Loucy (cell line): ENCODE results near the gene DKK3.

ENCODE experiments used
- H2AFZ ChIP-seq: fragments of 200-600 bp; sonication (generic); 2 replicates; pipeline ENCODE4 v1.6.0; 2016; ENCODE audit warnings: antibody characterized with exemption, mild to moderate bottlenecking, low read length, moderate library complexity
- H3F3A ChIP-seq: fragments of 200-600 bp; 2 replicates; pipeline ENCODE4 v1.6.0; 2016; ENCODE audit warnings: antibody characterized with exemption, low read depth, mild to moderate bottlenecking
- H3K27me3 ChIP-seq: fragments of 200-600 bp; sonication (generic); 2 replicates; pipeline ENCODE4 v1.6.1; 2014; ENCODE audit warnings: low read length, mild to moderate bottlenecking; ENCODE audit not compliant: insufficient read depth, poor library complexity, severe bottlenecking
- H3K36me3 ChIP-seq: fragments of 200-600 bp; sonication (generic); 2 replicates; pipeline ENCODE4 v1.6.1; 2016; ENCODE audit warnings: low read length; ENCODE audit not compliant: insufficient read depth
- H3K4me1 ChIP-seq: fragments of 200-600 bp; sonication (generic); 2 replicates; pipeline ENCODE4 v1.5.1; 2014; ENCODE audit warnings: low read length, mild to moderate bottlenecking; ENCODE audit not compliant: insufficient read depth, poor library complexity, severe bottlenecking
- H3K4me2 ChIP-seq: fragments of 200-600 bp; sonication (generic); 2 replicates; pipeline ENCODE4 v1.6.0; 2014; ENCODE audit warnings: antibody characterized with exemption, low read length, low read depth, mild to moderate bottlenecking; ENCODE audit not compliant: poor library complexity, severe bottlenecking
- H3K4me3 ChIP-seq: fragments of 200-600 bp; sonication (generic); 2 replicates; pipeline ENCODE4 v1.5.1; 2014; ENCODE audit warnings: low read length, mild to moderate bottlenecking, mixed read lengths; ENCODE audit not compliant: poor library complexity, severe bottlenecking
- H3K79me2 ChIP-seq: fragments of 200-600 bp; sonication (generic); 2 replicates; pipeline ENCODE4 v1.6.1; 2014; ENCODE audit warnings: low read length; ENCODE audit not compliant: insufficient read depth
- H3K9ac ChIP-seq: fragments of 200-600 bp; sonication (generic); 2 replicates; pipeline ENCODE4 v1.6.0; 2014; ENCODE audit warnings: mild to moderate bottlenecking, low read depth, low read length, moderate library complexity; ENCODE audit not compliant: poor library complexity, severe bottlenecking
- H3K9me2 ChIP-seq: fragments of 200-600 bp; sonication (generic); replicated peaks from 2 replicates; pipeline ENCODE4 v1.6.1; 2016; ENCODE audit warnings: low read depth, low read length, mixed read lengths
- H3K9me3 ChIP-seq: fragments of 200-600 bp; sonication (generic); 2 replicates; pipeline ENCODE4 v1.6.1; 2014; ENCODE audit warnings: mild to moderate bottlenecking, antibody characterized with exemption, low read length, low read depth; ENCODE audit not compliant: insufficient read depth
- H4K20me1 ChIP-seq: fragments of 200-600 bp; sonication (generic); 2 replicates; pipeline ENCODE4 v1.6.0; 2014; ENCODE audit warnings: antibody characterized with exemption, low read length, mild to moderate bottlenecking; ENCODE audit not compliant: insufficient read depth, poor library complexity, severe bottlenecking
- CTCF ChIP-seq: fragments of 200-600 bp; sonication (generic); conservative IDR thresholded peaks from 2 replicates; pipeline ENCODE4 v1.5.1; 2014; ENCODE audit warnings: mild to moderate bottlenecking, antibody characterized with exemption, low read length
- EZH2phosphoT487 ChIP-seq: fragments of 200-600 bp; IDR thresholded peaks from 2 replicates; pipeline ENCODE4 v1.6.1; 2018; ENCODE audit warnings: antibody characterized with exemption, mild to moderate bottlenecking, moderate library complexity, borderline replicate concordance

DKK3 gene

GRCh38 chr11:11975201-11976092 lies 33.0 kb downstream of the DKK3 start:
- H3K36me3 ChIP-seq, result no peaks in the 10 kb centered on the region
- H3F3A ChIP-seq, result no peaks in the 10 kb centered on the region
- H3K9ac ChIP-seq, result no peak overlapping the region
- H3K27me3 ChIP-seq, result no peaks in the 10 kb centered on the region
- no peaks in the 10 kb centered on the region for H3K9me2 ChIP-seq
- no peak overlapping the region for H3K4me3 ChIP-seq
- no peak overlapping the region for H3K4me2 ChIP-seq
- H3K79me2 ChIP-seq, result no peaks in the 10 kb centered on the region
- no peaks in the 10 kb centered on the region for H3K9me3 ChIP-seq
- H4K20me1 ChIP-seq, result no peaks in the 10 kb centered on the region
- H3K4me1 ChIP-seq, result no peaks in the 10 kb centered on the region
- H2AFZ ChIP-seq, result no peak overlapping the region
- TF ChIP-seq CTCF (no peak), EZH2phosphoT487 (no peak)

DNA sequence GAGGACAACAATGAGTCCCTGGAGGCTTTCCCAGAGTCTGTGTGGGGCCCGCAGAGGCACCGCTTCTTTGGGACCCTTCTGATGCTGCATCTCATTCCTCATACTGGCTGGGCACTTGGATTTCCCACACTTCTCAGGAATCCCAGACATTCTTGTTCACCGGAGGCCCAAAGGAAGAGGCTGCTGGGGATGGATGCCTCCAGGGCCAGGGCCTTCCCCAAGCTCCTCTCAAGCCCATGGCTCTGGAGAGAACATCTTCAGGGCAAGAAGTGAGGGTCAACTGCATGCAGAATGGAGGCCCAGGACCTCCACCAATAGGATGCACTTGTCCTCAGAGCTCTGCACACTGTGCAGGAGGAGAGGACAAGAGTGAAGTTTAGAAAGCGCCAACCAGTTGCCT lies 34.6 kb downstream of the DKK3 start:
- H3K27me3 ChIP-seq, result no peaks in the 10 kb centered on the region
- no peak overlapping the region for H2AFZ ChIP-seq
- no peaks in the 10 kb centered on the region for H3K79me2 ChIP-seq
- no peaks in the 10 kb centered on the region for H3K9me2 ChIP-seq
- H3K36me3 ChIP-seq, result no peaks in the 10 kb centered on the region
- no peak overlapping the region for H3K9ac ChIP-seq
- H4K20me1 ChIP-seq, result no peaks in the 10 kb centered on the region
- H3F3A ChIP-seq, result no peaks in the 10 kb centered on the region
- H3K4me1 ChIP-seq, result no peaks in the 10 kb centered on the region
- no peak for TF ChIP-seq EZH2phosphoT487
- no peak for TF ChIP-seq CTCF
- H3K9me3 ChIP-seq, result no peaks in the 10 kb centered on the region
- no peak overlapping the region for H3K4me3 ChIP-seq
- H3K4me2 ChIP-seq, result no peak overlapping the region

DNA sequence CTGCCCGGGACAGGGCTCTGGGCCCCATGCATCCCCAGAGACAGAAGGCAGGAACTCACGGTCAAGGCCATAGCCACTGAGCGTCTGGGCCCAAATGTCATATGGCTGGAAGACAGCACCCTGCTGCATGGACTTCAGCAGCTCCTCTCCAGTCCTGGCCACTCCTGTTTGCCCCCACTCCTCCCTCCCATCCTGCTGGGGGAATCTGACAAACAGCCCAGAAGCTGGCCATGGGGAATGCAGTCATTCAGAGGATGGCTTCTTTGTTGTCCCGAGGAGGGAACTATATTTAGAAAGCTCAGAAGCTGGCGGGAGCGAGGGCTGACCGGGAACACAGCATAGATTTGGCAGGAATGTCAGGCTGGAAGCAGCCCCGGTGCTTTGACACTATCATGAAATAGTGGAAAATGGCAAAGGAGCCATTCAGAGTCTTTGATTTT lies 35.0 kb downstream of the DKK3 start:
- H3K79me2 ChIP-seq, result no peaks in the 10 kb centered on the region
- H3K9ac ChIP-seq, result no peak overlapping the region

More for the DNA sequence above, 35.0 kb downstream of the DKK3 start:
- TF ChIP-seq CTCF, result no peak
- TF ChIP-seq EZH2phosphoT487, result no peak
- Histone ChIP-seq H3K4me1 (no peaks in the 10 kb centered on the region), H2AFZ (no peak overlapping the region), H3K36me3 (no peaks in the 10 kb centered on the region), H4K20me1 (no peaks in the 10 kb centered on the region), H3F3A (no peaks in the 10 kb centered on the region), H3K9me3 (no peaks in the 10 kb centered on the region), H3K4me3 (no peak overlapping the region), H3K27me3 (no peaks in the 10 kb centered on the region), H3K9me2 (no peaks in the 10 kb centered on the region), H3K4me2 (no peak overlapping the region)
